HCEC 1CT (cell line): ENCODE results near the gene MYBPC3.
"Not testable (repeated sequence)": the region's sequence is repeated elsewhere in the genome, so short reads cannot be mapped to it uniquely, and the experiment has no call there.

Experiments used
- DNase-seq: peaks from one replicate; pipeline ENCODE4 v3.0.0-alpha.2; 2017

MYBPC3 gene

DNA sequence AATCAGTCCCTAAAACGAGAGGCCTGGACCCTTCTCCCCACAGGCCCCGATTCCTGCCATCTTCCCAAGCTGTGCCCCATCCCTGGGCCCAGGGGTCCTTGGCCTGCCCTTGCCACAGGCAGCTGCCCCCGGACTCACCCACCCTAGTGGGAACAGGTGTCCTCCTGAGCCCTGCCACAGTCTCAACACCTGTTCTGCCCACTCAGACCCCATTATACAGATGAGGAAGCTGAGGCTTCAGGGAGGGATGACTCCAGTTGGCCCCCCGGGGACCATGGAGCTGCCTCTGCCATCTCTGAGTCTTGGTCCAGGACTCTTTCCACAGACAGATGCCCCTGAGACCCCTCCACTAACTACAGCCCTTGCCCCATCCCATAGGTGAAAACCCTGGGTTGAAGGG lies 15.9 kb downstream of the MYBPC3 start:
- DNase-seq, result no peak

- DNase-seq, result no peak
Observed at GRCh38 chr11:47335733-47336132, 16.8 kb downstream of the MYBPC3 start.

DNA sequence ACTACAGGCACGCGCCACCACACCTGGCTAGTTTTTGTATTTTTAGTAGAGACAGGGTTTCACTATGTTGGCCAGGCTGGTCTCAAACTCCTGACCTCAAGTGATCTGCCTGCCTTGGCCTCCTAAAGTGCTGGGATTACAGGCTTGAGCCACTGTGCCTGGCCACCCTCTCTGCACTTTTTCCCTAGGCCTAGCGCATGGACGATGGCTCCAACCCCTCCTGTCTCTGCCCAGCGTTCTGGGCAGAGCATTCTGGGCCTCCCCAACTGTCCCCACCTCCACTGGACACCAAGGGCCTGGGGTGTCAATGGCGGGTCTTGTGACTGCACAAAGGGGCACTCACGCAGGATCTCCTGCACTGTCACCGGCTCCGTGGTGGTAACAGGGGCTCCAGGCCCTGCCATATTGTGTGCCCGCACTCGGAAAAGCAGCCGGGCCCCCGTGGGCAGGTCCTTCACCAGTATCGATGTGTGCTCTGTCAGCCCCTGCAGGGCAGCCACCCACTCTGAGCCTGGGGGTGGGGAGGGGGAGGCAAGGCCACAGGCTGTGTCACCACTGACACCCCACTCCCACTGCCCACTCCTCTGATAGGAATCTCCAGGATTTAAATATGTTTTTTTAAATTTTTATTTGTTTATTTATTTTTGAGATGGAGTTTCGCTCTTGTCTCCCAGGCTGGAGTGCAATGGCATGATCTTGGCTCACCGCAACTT lies 17.6 kb downstream of the MYBPC3 start:
- not testable (repeated sequence) for DNase-seq

DNA sequence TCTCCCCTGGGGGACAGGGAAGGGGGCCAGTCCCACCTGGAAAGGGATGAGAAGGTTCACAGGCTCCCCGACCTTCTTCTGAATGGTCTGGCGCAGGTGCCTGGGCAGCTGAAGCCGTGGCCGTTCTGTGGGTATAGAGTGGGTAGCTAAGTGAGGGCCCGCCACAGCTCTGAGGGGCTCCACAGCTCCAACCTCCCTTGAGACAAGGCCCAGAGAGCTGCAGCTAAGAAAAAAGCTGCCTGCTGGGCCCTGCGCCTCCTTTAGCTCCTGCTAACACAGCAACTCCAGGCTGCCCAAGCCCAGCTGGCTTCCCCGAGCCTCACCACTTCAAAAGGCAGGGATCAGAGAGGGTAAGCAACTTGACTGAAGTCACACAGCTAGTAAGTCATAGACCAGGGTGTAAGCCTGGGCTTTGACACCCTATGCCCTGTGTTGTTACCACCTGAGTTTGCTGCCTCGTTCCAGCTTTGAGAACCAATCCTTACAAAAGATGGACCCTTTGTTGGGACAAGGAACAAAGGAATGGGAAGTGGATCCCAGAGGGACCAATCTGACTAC lies 18.5 kb downstream of the MYBPC3 start:
- DNase-seq, result no peak

GRCh38 chr11:47333526-47333845 lies 19.0 kb downstream of the MYBPC3 start:
- DNase-seq, result no peak

- no peak for DNase-seq
Observed at GRCh38 chr11:47332791-47333525, 19.5 kb downstream of the MYBPC3 start.

DNA sequence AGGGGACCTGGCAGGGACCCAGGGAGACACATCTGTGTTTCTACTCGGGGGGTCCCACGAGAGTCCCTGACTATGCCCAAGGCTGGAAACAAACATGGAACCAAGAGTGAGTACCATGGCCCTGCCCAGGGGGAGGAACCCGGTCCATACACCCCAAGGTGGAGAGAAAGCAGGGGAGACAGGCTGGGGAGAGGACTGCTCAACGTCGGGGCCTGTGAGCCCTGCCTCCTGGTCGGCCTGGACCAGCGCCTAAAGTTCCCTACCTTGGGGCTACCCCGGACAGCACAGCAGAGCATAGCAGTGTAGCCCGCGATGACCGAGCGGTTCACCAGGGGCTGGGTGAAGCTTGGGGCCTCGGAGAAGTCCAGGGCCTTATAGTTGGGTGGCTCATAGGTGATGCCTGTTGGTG lies 20.2 kb downstream of the MYBPC3 start:
- DNase-seq, result no peak

- DNase-seq, result no peak
Observed at GRCh38 chr11:47331454-47332302, 20.8 kb downstream of the MYBPC3 start.

GRCh38 chr11:47329987-47330931 lies 22.2 kb downstream of the MYBPC3 start:
- no peak for DNase-seq

DNA sequence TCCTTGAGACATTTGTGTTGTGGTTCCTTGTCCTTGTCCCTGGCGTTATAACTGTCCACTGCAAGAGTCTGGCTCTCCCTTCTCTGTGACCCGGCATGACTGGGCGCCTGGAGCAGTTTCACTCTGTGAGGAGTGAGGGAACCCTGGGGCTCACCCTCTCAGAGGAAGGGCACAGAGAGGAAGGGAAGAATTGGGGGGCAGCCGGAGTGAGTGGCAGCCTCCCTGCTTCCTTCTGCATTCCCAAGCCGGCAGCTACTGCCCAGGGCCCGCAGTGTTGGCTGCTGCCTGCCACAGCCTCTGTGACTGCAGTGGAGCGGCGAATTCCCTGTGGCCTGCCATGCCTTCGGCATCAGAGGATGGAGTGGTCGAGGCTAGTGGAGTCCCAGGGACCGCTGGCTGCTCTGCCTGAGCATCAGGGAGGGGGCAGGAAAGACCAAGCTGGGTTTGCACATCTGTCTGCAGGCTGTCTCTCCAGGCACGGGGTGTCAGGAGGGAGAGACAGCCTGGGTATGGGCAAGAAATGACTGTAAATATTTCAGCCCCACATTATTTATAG lies 23.0 kb downstream of the MYBPC3 start:
- DNase-seq, result no peak

DNA sequence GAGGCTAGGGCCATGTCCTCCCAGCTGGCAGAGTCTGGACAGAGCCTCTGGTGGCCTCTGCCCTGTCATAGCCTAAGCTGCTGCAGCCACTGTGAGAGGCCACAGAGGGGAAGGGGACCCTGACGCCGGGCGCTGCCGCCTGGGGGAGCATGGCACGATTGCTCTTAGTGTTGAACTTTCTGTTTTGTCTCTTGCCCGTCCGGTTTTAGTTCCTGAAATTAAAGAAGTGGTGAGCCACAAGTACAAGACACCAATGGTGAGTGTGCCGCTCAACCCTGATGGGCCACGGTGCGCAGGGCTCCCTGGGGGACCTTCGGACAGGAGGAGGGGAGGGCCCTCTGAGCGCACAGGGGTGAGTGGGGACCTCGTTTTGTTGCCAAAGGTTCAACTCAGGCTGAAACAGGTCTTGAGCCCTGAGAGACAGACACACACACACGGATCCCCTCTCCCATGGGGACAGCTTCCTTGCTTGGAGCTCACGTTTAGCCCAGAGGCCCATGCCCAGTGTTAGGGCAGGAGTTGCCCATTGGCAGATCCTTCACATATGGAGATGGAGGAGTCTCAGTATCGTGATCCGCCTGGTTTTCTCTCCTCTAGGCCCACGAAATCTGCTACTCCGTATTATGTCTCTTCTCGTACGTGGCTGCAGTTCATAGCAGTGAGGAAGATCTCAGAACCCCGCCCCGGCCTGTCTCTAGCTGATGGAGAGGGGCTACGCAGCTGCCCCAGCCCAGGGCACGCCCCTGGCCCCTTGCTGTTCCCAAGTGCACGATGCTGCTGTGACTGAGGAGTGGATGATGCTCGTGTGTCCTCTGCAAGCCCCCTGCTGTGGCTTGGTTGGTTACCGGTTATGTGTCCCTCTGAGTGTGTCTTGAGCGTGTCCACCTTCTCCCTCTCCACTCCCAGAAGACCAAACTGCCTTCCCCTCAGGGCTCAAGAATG lies 23.8 kb downstream of the MYBPC3 start:
- DNase-seq, result no peak

DNA sequence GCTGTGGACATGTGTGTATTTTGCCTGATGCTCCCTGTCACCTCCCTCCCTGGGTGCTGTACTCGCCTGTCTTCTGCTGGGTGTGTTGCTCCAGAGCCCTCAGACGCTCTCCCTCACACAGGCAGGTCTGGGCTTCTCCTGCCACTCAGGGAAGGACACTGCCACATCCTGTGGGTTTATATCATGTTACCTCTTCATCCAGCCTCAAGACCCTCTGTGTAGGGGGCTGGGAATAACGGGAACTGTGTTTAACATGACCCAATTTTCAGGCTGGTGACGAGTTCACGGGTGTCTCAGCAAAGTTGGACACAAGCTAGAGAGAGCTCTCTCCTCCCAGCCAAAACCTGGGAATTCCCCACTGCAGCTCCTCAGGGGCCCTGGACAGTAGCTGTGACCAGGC lies 24.6 kb downstream of the MYBPC3 start:
- DNase-seq, result no peak

GRCh38 chr11:47327025-47327424 lies 25.5 kb downstream of the MYBPC3 start:
- DNase-seq, result no peak

DNA sequence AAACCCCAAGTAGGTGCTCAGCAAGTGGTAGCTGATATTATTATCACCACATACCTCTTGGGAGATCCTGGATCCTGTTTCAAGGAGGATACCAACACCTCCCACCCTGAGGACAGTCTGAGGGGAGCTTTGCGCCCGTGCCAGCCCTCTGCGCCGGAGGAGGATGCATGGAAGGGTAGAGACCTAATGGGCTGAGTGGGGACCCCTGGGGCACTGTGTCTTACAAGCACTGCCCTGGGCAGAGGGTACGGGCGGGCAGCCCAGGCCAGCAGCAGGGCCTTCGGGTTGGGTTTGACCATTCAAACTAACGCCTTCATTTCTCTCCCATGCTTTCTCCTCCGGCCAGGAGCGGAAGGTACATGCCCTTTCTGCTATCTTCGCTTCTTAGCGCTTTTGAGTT lies 26.3 kb downstream of the MYBPC3 start:
- DNase-seq, result no peak

DNA sequence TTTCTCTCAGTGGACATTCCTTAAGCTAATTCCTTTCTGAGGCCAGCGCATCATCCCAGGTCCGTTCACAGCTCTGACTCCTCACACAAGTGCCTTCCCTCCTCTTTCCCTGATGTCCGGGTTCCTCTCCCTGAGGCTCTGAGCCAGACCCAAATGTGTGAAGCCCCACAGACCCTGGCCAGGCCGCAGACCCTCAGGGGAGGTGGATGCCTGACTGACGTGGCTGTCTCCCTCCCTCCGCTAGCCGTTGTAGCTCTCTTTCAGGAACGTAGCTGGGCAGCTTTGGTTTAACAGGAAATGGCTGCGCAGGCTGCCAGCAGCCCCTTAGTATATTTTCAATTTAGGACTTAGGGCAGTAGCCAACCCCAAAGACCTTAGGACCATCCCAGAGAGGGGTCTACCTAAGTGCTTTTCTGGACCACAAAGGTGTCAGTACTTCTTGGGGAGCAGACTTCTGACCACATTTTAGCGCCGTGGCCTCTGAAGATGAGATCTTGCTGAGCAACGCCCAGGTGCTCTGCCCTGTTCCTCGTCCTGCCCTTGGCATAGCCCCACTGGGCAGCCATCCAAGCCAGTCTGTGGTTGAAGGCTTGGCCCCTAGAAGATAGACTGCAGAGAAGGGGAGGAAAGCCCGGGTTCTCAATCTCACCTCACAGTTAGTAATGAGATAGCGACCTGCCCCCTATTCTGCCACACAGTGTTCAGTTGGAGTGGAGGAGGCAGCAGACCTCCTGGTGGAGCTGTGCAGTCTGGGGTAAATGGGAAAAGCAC lies 27.0 kb downstream of the MYBPC3 start:
- DNase-seq, result no peak

GRCh38 chr11:47324520-47324919 lies 28.0 kb downstream of the MYBPC3 start:
- no peak for DNase-seq

GRCh38 chr11:47318166-47318565 lies 34.3 kb downstream of the MYBPC3 start:
- no peak for DNase-seq

GRCh38 chr11:47317064-47317828 lies 35.3 kb downstream of the MYBPC3 start:
- no peak for DNase-seq

GRCh38 chr11:47316501-47316900 lies 36.0 kb downstream of the MYBPC3 start:
- not testable (repeated sequence) for DNase-seq
